Stimulated activated CD4-positive, alpha-beta T cell treated with anti-CD3 and anti-CD28 coated beads, Interleukin-4, amount 100 ng/mL, for 24 hours (primary cell): ENCODE data around the gene TBXA2R.
"Not testable (repeated sequence)": the region's sequence is repeated elsewhere in the genome, so short reads cannot be mapped to it uniquely, and the experiment has no call there.

Source experiments
- DNase-seq: peaks from one replicate; pipeline ENCODE4 v3.0.0-alpha.2; 2020

Gene TBXA2R

GRCh38 chr19:3606690-3607289 lies at the start of gene TBXA2R:
TBXA2R (minus strand) TSS chr19:3606875; CDS start chr19:3600634, 6,241 bp downstream.
- peak; percentile 64 for DNase-seq

- DNase-seq = no peak
Observed at GRCh38 chr19:3656073-3656746, 49.5 kb upstream of the TBXA2R start.

- no peak for DNase-seq
Observed at GRCh38 chr19:3655402-3656072, 48.9 kb upstream of the TBXA2R start.

- no peak for DNase-seq
Observed at GRCh38 chr19:3653865-3654513, 47.3 kb upstream of the TBXA2R start.

GRCh38 chr19:3653081-3653795 lies 46.6 kb upstream of the TBXA2R start:
- no peak for DNase-seq

- no peak for DNase-seq
Observed at GRCh38 chr19:3652422-3652821, 45.7 kb upstream of the TBXA2R start.

GRCh38 chr19:3651684-3652083 lies 45.0 kb upstream of the TBXA2R start:
- no peak for DNase-seq

GRCh38 chr19:3649888-3650287 lies 43.2 kb upstream of the TBXA2R start:
- DNase-seq = no peak

GRCh38 chr19:3648037-3648905 lies 41.6 kb upstream of the TBXA2R start:
- no peak for DNase-seq

- DNase-seq = not testable (repeated sequence)
Observed at GRCh38 chr19:3647102-3647501, 40.4 kb upstream of the TBXA2R start.

GRCh38 chr19:3646336-3647092 lies 39.8 kb upstream of the TBXA2R start:
- DNase-seq = no peak

GRCh38 chr19:3645726-3646125 lies 39.1 kb upstream of the TBXA2R start:
- DNase-seq = no peak

- no peak for DNase-seq
Observed at GRCh38 chr19:3645067-3645396, 38.4 kb upstream of the TBXA2R start.

- DNase-seq = no peak
Observed at GRCh38 chr19:3644351-3645066, 37.8 kb upstream of the TBXA2R start.

GRCh38 chr19:3643674-3644313 lies 37.1 kb upstream of the TBXA2R start:
- DNase-seq = no peak

- DNase-seq = peak; percentile 22
Observed at GRCh38 chr19:3642987-3643673, 36.5 kb upstream of the TBXA2R start.

GRCh38 chr19:3642296-3642695 lies 35.6 kb upstream of the TBXA2R start:
- DNase-seq = no peak

GRCh38 chr19:3641515-3642269 lies 35.0 kb upstream of the TBXA2R start:
- DNase-seq = no peak

GRCh38 chr19:3639479-3639878 lies 32.8 kb upstream of the TBXA2R start:
- no peak for DNase-seq
